HEK293 (cell line): ENCODE measurements around the gene ZNF442.

Experiments
- CTCF ChIA-PET: fragments of 350-600 bp; formaldehyde crosslinking; extraction: SDS; loops from one replicate; lab custom pipeline; 2021; ENCODE audit warnings: antibody characterized with exemption; lab: Yijun Ruan, JAX
- POLR2A ChIA-PET: fragments of 300-600 bp; formaldehyde crosslinking; extraction: SDS; loops from one replicate; lab custom pipeline; 2020; ENCODE audit warnings: antibody characterized with exemption, inconsistent platforms; lab: Yijun Ruan, JAX
- H3K27ac ChIP-seq: fragments of 200-500 bp; sonication (Bioruptor generic); 2 replicates; pipeline ENCODE4 v1.5.1; 2014; ENCODE audit warnings: low read depth, low read length, control low read depth, inconsistent platforms; ENCODE audit errors: extremely low read depth
- H3K36me3 ChIP-seq, 2 experiments: fragments of 200-500 bp in 1 of 2; sonication (Bioruptor generic) in 1 of 2; 1 replicate in 1 of 2; 2 replicates in 1 of 2; pipeline ENCODE4 v1.5.1; 2014 to 2017; ENCODE audit warnings: inconsistent platforms in 2 of 2, low read length in 2 of 2; ENCODE audit not compliant: control insufficient read depth in 2 of 2, insufficient read depth in 1 of 2
- H3K4me1 ChIP-seq: fragments of 200-500 bp; sonication (Bioruptor generic); 2 replicates; pipeline ENCODE4 v1.5.1; 2014; ENCODE audit warnings: mild to moderate bottlenecking, low read length, inconsistent platforms; ENCODE audit not compliant: control insufficient read depth, insufficient read depth
- H3K4me3 ChIP-seq: 2 replicates; pipeline ENCODE4 v1.5.1; 2011; ENCODE audit warnings: low read depth, mild to moderate bottlenecking, control low read depth, low read length, moderate library complexity
- H3K9me3 ChIP-seq: fragments of 200-500 bp; sonication (Bioruptor generic); 2 replicates; pipeline ENCODE4 v1.5.1; 2014; ENCODE audit warnings: low read depth, low read length, inconsistent platforms; ENCODE audit not compliant: control insufficient read depth, insufficient read depth
- HOXD13 ChIP-seq: sonication (generic); formaldehyde crosslinking; IDR thresholded peaks from 2 replicates; pipeline ENCODE4 v1.8.0; 2022; ENCODE audit warnings: missing genetic modification reagents, borderline replicate concordance
- KLF1 ChIP-seq: fragments of 450-650 bp; formaldehyde crosslinking; IDR thresholded peaks from 2 replicates; pipeline ENCODE4 v1.5.1; 2016; ENCODE audit warnings: missing biosample characterization, missing genetic modification characterization
- SALL2 ChIP-seq: fragments of 450-650 bp; formaldehyde crosslinking; IDR thresholded peaks from 2 replicates; pipeline ENCODE4 v1.5.0; 2017; ENCODE audit warnings: missing biosample characterization, mild to moderate bottlenecking, missing genetic modification characterization, borderline replicate concordance
- SETDB1 ChIP-seq: IDR thresholded peaks from one replicate; pipeline ENCODE4 v1.6.1; 2017; ENCODE audit warnings: mild to moderate bottlenecking, low read length, moderate library complexity, mixed read lengths; ENCODE audit not compliant: insufficient read length
- SP7 ChIP-seq: fragments of 450-650 bp; formaldehyde crosslinking; IDR thresholded peaks from 2 replicates; pipeline ENCODE4 v1.5.1; 2016; ENCODE audit warnings: missing biosample characterization, missing genetic modification characterization
- WT1 ChIP-seq: fragments of 450-650 bp; formaldehyde crosslinking; IDR thresholded peaks from 2 replicates; pipeline ENCODE4 v1.5.1; 2016; ENCODE audit warnings: missing biosample characterization, missing genetic modification characterization
- ZFP41 ChIP-seq: fragments of 450-650 bp; formaldehyde crosslinking; IDR thresholded peaks from 2 replicates; pipeline ENCODE4 v1.5.1; 2016; ENCODE audit warnings: missing biosample characterization, missing genetic modification characterization, borderline replicate concordance
- ZNF16 ChIP-seq: fragments of 450-650 bp; formaldehyde crosslinking; IDR thresholded peaks from 2 replicates; pipeline ENCODE4 v1.5.1; 2016; ENCODE audit warnings: low read depth, missing biosample characterization, missing genetic modification characterization
- ZNF2 ChIP-seq: fragments of 450-650 bp; formaldehyde crosslinking; IDR thresholded peaks from 2 replicates; pipeline ENCODE4 v1.5.1; 2016; ENCODE audit warnings: missing biosample characterization, missing genetic modification characterization
- ZNF266 ChIP-seq: fragments of 450-650 bp; formaldehyde crosslinking; IDR thresholded peaks from 2 replicates; pipeline ENCODE4 v1.5.1; 2016; ENCODE audit warnings: missing biosample characterization, missing genetic modification characterization, low read depth
- ZNF311 ChIP-seq: fragments of 450-650 bp; formaldehyde crosslinking; IDR thresholded peaks from 2 replicates; pipeline ENCODE4 v1.5.1; 2017; ENCODE audit warnings: missing biosample characterization, missing genetic modification characterization, borderline replicate concordance
- ZNF335 ChIP-seq: fragments of 450-650 bp; formaldehyde crosslinking; conservative IDR thresholded peaks from 2 replicates; pipeline ENCODE4 v1.5.1; 2016; ENCODE audit warnings: missing biosample characterization, missing genetic modification characterization
- ZNF37A ChIP-seq: fragments of 450-650 bp; IDR thresholded peaks from 2 replicates; pipeline ENCODE4 v1.5.1; 2018; ENCODE audit warnings: missing biosample characterization, missing genetic modification characterization
- ZNF391 ChIP-seq: fragments of 450-650 bp; formaldehyde crosslinking; IDR thresholded peaks from 2 replicates; pipeline ENCODE4 v1.5.1; 2016; ENCODE audit warnings: low read depth, missing biosample characterization, missing genetic modification characterization, borderline replicate concordance
- ZNF394 ChIP-seq: fragments of 450-650 bp; formaldehyde crosslinking; IDR thresholded peaks from 2 replicates; pipeline ENCODE4 v1.5.1; 2016; ENCODE audit warnings: missing biosample characterization, missing genetic modification characterization, mild to moderate bottlenecking, moderate library complexity, borderline replicate concordance
- ZNF433 ChIP-seq: fragments of 450-650 bp; formaldehyde crosslinking; IDR thresholded peaks from 2 replicates; pipeline ENCODE4 v1.5.1; 2016; ENCODE audit warnings: missing biosample characterization, missing genetic modification characterization, low read depth
- ZNF549 ChIP-seq: fragments of 450-650 bp; IDR thresholded peaks from 2 replicates; pipeline ENCODE4 v1.5.1; 2018; ENCODE audit warnings: missing biosample characterization, missing genetic modification characterization, mild to moderate bottlenecking, inconsistent platforms, moderate library complexity
- ZNF560 ChIP-seq: fragments of 450-650 bp; formaldehyde crosslinking; IDR thresholded peaks from 2 replicates; pipeline ENCODE4 v1.5.1; 2017; ENCODE audit warnings: missing biosample characterization, missing genetic modification characterization, borderline replicate concordance
- ZNF561 ChIP-seq: fragments of 450-650 bp; IDR thresholded peaks from 2 replicates; pipeline ENCODE4 v1.5.1; 2018; ENCODE audit warnings: missing biosample characterization, missing genetic modification characterization, borderline replicate concordance
- ZNF596 ChIP-seq: fragments of 450-650 bp; IDR thresholded peaks from 2 replicates; pipeline ENCODE4 v1.5.0; 2018; ENCODE audit warnings: missing biosample characterization, mild to moderate bottlenecking, missing genetic modification characterization, moderate library complexity
- ZNF610 ChIP-seq: fragments of 450-650 bp; formaldehyde crosslinking; IDR thresholded peaks from 2 replicates; pipeline ENCODE4 v1.5.1; 2016; ENCODE audit warnings: missing biosample characterization, missing genetic modification characterization, borderline replicate concordance
- ZNF629 ChIP-seq: fragments of 450-650 bp; formaldehyde crosslinking; IDR thresholded peaks from 2 replicates; pipeline ENCODE4 v1.5.1; 2017; ENCODE audit warnings: missing biosample characterization, missing genetic modification characterization
- ZNF701 ChIP-seq: fragments of 450-650 bp; formaldehyde crosslinking; IDR thresholded peaks from 2 replicates; pipeline ENCODE4 v1.5.1; 2016; ENCODE audit warnings: missing biosample characterization, missing genetic modification characterization
- ZNF747 ChIP-seq: fragments of 450-650 bp; formaldehyde crosslinking; IDR thresholded peaks from 2 replicates; pipeline ENCODE4 v1.5.1; 2016; ENCODE audit warnings: missing biosample characterization, missing genetic modification characterization
- ZNF76 ChIP-seq: fragments of 450-650 bp; formaldehyde crosslinking; IDR thresholded peaks from 2 replicates; pipeline ENCODE4; 2016; ENCODE audit warnings: low read depth, missing biosample characterization, missing genetic modification characterization, borderline replicate concordance
- TF ChIP-seq, protein P1 (sequence below): fragments of 450-650 bp; formaldehyde crosslinking; conservative IDR thresholded peaks from 2 replicates; pipeline ENCODE4 v1.5.1; 2016; ENCODE audit warnings: low read depth, missing biosample characterization, missing genetic modification characterization
- TF ChIP-seq, protein P2 (sequence below): fragments of 450-650 bp; formaldehyde crosslinking; IDR thresholded peaks from 2 replicates; pipeline ENCODE4 v1.5.1; 2016; ENCODE audit warnings: missing biosample characterization, missing genetic modification characterization
- TF ChIP-seq, protein P3 (sequence below): fragments of 450-650 bp; formaldehyde crosslinking; optimal IDR thresholded peaks from 2 replicates; pipeline ENCODE3; 2016; ENCODE audit warnings: missing biosample characterization, mild to moderate bottlenecking, missing genetic modification characterization

ZNF442 gene

DNA sequence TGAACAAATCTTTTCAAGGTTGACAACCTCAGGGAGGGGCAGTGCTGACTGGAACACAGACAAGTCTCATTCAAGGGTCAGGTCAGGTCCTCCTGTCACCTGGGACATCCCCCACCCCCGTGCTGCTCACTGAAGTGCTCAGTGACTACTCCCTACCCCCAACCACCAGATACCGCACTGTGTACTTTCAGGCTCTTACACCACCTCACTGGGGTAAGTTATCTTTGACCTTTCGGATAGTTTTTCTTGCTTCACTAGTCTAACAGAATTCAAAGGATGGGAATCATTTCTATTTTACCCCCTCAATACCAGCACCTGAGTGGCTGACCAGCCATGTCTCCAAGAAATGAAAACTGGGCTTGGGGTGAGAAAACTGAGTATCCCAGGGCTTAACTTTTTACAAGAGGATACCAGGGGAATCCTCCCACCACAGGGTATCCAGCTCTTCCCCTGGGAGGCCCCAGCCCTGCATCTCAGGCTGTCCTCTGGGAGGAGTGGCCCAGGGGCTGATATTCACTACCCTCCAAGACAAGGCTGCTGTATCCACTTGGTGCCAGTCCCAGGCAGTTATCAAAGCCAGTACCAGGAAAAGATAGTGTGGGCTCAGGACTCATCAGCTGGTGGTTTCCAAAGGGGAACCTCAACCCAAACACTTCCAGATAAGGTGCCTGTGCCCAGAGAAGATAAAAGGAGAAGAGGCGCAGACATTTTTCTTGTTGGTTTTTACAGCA is 34.1 kb downstream of the ZNF442 start:
- Histone ChIP-seq H3K36me3 (no peaks in the 10 kb centered on the region), H3K4me3 (no peak overlapping the region), H3K4me1 (no peaks in the 10 kb centered on the region), H3K27ac (no peak overlapping the region), H3K9me3 (no peaks in the 10 kb centered on the region)
- CTCF ChIA-PET = no interaction called here
- TF ChIP-seq SETDB1 = no peak
- TF ChIP-seq ZNF266 (tag by site-specific recombination) = no peak
- no peak for TF ChIP-seq KLF1 (tag by site-specific recombination)
- no peak for TF ChIP-seq ZNF37A (tag by site-specific recombination)
- no peak for TF ChIP-seq ZNF596 (tag by site-specific recombination)
- no peak for TF ChIP-seq WT1 (tag by site-specific recombination)
- TF ChIP-seq ZNF610 (tag by site-specific recombination) = no peak
- TF ChIP-seq ZNF561 (tag by site-specific recombination) = no peak
- TF ChIP-seq ZNF394 (tag by site-specific recombination) = no peak
- TF ChIP-seq, protein P1, sequence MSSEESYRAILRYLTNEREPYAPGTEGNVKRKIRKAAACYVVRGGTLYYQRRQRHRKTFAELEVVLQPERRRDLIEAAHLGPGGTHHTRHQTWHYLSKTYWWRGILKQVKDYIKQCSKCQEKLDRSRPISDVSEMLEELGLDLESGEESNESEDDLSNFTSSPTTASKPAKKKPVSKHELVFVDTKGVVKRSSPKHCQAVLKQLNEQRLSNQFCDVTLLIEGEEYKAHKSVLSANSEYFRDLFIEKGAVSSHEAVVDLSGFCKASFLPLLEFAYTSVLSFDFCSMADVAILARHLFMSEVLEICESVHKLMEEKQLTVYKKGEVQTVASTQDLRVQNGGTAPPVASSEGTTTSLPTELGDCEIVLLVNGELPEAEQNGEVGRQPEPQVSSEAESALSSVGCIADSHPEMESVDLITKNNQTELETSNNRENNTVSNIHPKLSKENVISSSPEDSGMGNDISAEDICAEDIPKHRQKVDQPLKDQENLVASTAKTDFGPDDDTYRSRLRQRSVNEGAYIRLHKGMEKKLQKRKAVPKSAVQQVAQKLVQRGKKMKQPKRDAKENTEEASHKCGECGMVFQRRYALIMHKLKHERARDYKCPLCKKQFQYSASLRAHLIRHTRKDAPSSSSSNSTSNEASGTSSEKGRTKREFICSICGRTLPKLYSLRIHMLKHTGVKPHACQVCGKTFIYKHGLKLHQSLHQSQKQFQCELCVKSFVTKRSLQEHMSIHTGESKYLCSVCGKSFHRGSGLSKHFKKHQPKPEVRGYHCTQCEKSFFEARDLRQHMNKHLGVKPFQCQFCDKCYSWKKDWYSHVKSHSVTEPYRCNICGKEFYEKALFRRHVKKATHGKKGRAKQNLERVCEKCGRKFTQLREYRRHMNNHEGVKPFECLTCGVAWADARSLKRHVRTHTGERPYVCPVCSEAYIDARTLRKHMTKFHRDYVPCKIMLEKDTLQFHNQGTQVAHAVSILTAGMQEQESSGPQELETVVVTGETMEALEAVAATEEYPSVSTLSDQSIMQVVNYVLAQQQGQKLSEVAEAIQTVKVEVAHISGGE (tag by site-specific recombination) = no peak
- no peak for TF ChIP-seq ZNF701 (tag by site-specific recombination)
- TF ChIP-seq ZNF311 (tag by site-specific recombination) = no peak
- POLR2A ChIA-PET = interaction anchor here (0.7 kb wide), 2 partner anchors 150 to 565 kb away, joined by 3 to 4 read pairs; partner anchors contain the start of gene ZNF441

DNA sequence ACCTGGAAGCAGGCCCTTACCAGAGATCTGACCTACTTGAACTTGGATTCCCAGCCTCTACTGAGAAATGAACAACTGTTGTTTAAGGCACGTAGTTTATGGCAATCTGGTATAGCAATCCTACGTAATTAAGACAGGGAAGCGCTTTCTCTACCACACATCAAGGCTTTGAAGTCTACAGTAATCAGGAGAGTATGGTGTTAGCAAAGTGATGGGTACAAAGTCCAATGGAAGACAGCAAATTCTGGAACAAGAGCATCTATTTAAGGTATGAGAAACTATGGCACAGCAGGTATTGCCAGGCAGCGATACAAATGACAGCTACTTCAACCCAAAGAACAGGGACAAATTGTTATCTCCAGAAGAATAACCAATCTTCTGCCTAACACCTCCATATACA is 35.1 kb downstream of the ZNF442 start:
- no peak overlapping the region for H3K4me3 ChIP-seq
- POLR2A ChIA-PET = no interaction called here
- CTCF ChIA-PET = no interaction called here

DNA sequence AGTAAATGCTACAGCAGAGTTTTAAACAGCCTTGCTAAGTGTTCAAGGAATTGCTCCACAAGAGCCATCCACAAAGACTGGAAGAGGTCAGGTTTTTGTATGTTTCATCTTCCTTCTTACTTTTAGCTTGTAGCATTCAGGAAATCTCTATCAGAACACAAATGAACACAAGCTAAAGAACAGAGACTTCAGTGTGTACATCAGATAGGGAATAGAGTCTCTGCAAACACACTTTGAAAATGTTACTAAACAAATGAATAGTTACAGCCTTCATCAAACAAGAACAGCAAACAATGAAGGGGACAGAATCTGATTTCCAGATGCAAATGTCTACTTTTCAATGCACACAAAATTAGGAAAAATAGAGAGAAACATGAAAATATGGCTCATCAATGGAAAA is 39.8 kb downstream of the ZNF442 start:
- CTCF ChIA-PET = no interaction called here
- POLR2A ChIA-PET = no interaction called here
- H3K36me3 ChIP-seq = peaks cover 0 to 12% of the 10 kb centered on the region in 2 experiments; a peak in 2 of 3 replicates
- TF ChIP-seq SP7 = no peak
- TF ChIP-seq ZNF747 = no peak
- no peak for TF ChIP-seq ZNF335 (tag by site-specific recombination)
- TF ChIP-seq, protein P2, sequence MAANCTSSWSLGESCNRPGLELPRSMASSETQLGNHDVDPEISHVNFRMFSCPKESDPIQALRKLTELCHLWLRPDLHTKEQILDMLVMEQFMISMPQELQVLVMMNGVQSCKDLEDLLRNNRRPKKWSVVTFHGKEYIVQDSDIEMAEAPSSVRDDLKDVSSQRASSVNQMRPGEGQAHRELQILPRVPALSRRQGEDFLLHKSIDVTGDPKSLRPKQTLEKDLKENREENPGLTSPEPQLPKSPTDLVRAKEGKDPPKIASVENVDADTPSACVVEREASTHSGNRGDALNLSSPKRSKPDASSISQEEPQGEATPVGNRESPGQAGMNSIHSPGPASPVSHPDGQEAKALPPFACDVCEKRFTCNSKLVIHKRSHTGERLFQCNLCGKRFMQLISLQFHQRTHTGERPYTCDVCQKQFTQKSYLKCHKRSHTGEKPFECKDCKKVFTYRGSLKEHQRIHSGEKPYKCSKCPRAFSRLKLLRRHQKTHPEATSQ = no peak
- TF ChIP-seq ZNF394 (tag by site-specific recombination) = no peak
- no peak for TF ChIP-seq HOXD13 (CRISPR knock-in tag)
- TF ChIP-seq KLF1 (tag by site-specific recombination) = no peak
- TF ChIP-seq ZNF629 (tag by site-specific recombination) = no peak
- TF ChIP-seq ZNF433 (tag by site-specific recombination) = no peak
- TF ChIP-seq ZNF16 = no peak
- no peak for TF ChIP-seq ZNF549
- no peak for TF ChIP-seq ZNF560
- no peak for TF ChIP-seq SALL2 (tag by site-specific recombination)
- TF ChIP-seq ZNF391 (tag by site-specific recombination) = no peak

More for the DNA sequence above, 35.1 kb downstream of the ZNF442 start:
- TF ChIP-seq ZNF2 (tag by site-specific recombination) (no peak), ZFP41 (tag by site-specific recombination) (no peak), ZNF76 (tag by site-specific recombination) (no peak)
- TF ChIP-seq, protein P3, sequence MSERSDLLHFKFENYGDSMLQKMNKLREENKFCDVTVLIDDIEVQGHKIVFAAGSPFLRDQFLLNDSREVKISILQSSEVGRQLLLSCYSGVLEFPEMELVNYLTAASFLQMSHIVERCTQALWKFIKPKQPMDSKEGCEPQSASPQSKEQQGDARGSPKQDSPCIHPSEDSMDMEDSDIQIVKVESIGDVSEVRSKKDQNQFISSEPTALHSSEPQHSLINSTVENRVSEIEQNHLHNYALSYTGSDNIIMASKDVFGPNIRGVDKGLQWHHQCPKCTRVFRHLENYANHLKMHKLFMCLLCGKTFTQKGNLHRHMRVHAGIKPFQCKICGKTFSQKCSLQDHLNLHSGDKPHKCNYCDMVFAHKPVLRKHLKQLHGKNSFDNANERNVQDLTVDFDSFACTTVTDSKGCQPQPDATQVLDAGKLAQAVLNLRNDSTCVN (tag by site-specific recombination) = no peak
- TF ChIP-seq, all 188 proteins: peak for 0
- Histone ChIP-seq H3K36me3 (no peaks in the 10 kb centered on the region), H3K9me3 (no peaks in the 10 kb centered on the region), H3K4me1 (no peaks in the 10 kb centered on the region), H3K27ac (no peak overlapping the region)

More for the DNA sequence above, 39.8 kb downstream of the ZNF442 start:
- no peak overlapping the region for H3K4me3 ChIP-seq
- no peaks in the 10 kb centered on the region for H3K9me3 ChIP-seq
- H3K27ac ChIP-seq = no peak overlapping the region
- no peaks in the 10 kb centered on the region for H3K4me1 ChIP-seq
